ENCODE data around the gene OXCT2.
A peak's percentile ranks its signal among the peaks of the same experiment; 100 is the strongest.
"Not testable (repeated sequence)": the region's sequence is repeated elsewhere in the genome, so short reads cannot be mapped to it uniquely, and the experiment has no call there.

Gene OXCT2

GRCh38 chr1:39787108-39787375 is 15.9 kb upstream of the OXCT2 start:
- H3K27me3 ChIP-seq (ENCODE audit: control insufficient read depth in 3 of 3, insufficient read depth in 3 of 3, low read depth in 1 of 3, low read length in 3 of 3): peaks cover 22 to 70% (median 31%) of the 10 kb centered on the region in 3 experiments
- not testable (repeated sequence) for H3K4me3 ChIP-seq (ENCODE audit: low read length in 2 of 2); H3K79me1 ChIP-seq (ENCODE audit: low read depth, low read length)

GRCh38 chr1:39786303-39787107 is 15.4 kb upstream of the OXCT2 start:
- no CpG with 5 or more reads among the region's 12 CpGs for WGBS, 2 donors (ENCODE audit: extremely low coverage in 2 of 2, insufficient read length in 2 of 2, insufficient replicate concordance in 1 of 2)
- not testable (repeated sequence) for H3K36me3 ChIP-seq (replicated peaks in 1 of 2; ENCODE audit: control insufficient read depth in 2 of 2, insufficient read depth in 2 of 2, low read length in 2 of 2); H3K4ac ChIP-seq (ENCODE audit: low read length); H3K4me3 ChIP-seq (ENCODE audit: low read length in 2 of 2); H2BK5ac ChIP-seq (ENCODE audit: low read length); H4K91ac ChIP-seq (ENCODE audit: low read depth, low read length, poor library complexity); H3K79me1 ChIP-seq (ENCODE audit: low read depth, low read length); H3K27ac ChIP-seq (replicated peaks; ENCODE audit: low read length); H3K9ac ChIP-seq (ENCODE audit: low read depth, low read length, poor library complexity); H3K9me3 ChIP-seq (replicated peaks in 1 of 2; ENCODE audit: control insufficient read depth in 2 of 2, insufficient read depth in 1 of 2, low read depth in 1 of 2, low read length in 2 of 2); H3K4me1 ChIP-seq (ENCODE audit: control insufficient read depth in 2 of 2, insufficient read depth in 1 of 2, low read depth in 1 of 2, low read length in 2 of 2); DNase-seq (ENCODE audit: low spot score); H2AFZ ChIP-seq (ENCODE audit: low read length); H3K4me2 ChIP-seq (ENCODE audit: insufficient read depth, low read length, poor library complexity, severe bottlenecking); H2AK5ac ChIP-seq (ENCODE audit: low read depth, low read length); H3K23ac ChIP-seq (ENCODE audit: low read depth, low read length, poor library complexity); H2BK120ac ChIP-seq (ENCODE audit: low read depth, low read length)
- peaks cover 22 to 67% (median 31%) of the 10 kb centered on the region in 3 experiments for H3K27me3 ChIP-seq (ENCODE audit: control insufficient read depth in 3 of 3, insufficient read depth in 3 of 3, low read depth in 1 of 3, low read length in 3 of 3)
- peak overlapping the region; percentile 6 for H3K14ac ChIP-seq (ENCODE audit: low read length)
- peak overlapping the region; percentile 83 for H2BK15ac ChIP-seq (ENCODE audit: low read length)
- peak overlapping the region; percentile 22 for H2BK12ac ChIP-seq (ENCODE audit: low read length)
- peak overlapping the region; percentile 43 for H4K8ac ChIP-seq (ENCODE audit: low read depth, low read length)
- peak overlapping the region; percentile 71 for H3K18ac ChIP-seq (ENCODE audit: low read length)

More at GRCh38 chr1:39787108-39787375, 15.9 kb upstream of the OXCT2 start:
- peak overlapping the region; percentile 83 for H2BK15ac ChIP-seq (ENCODE audit: low read length)
- H2BK12ac ChIP-seq (ENCODE audit: low read length): peak overlapping the region; percentile 22
- H2BK5ac ChIP-seq (ENCODE audit: low read length); H4K8ac ChIP-seq (ENCODE audit: low read depth, low read length); H2AK5ac ChIP-seq (ENCODE audit: low read depth, low read length); DNase-seq (ENCODE audit: low spot score); H3K4ac ChIP-seq (ENCODE audit: low read length); H3K4me2 ChIP-seq (ENCODE audit: insufficient read depth, low read length, poor library complexity, severe bottlenecking); H3K14ac ChIP-seq (ENCODE audit: low read length); H3K23ac ChIP-seq (ENCODE audit: low read depth, low read length, poor library complexity); H3K4me1 ChIP-seq (ENCODE audit: control insufficient read depth in 2 of 2, insufficient read depth in 1 of 2, low read depth in 1 of 2, low read length in 2 of 2); H3K18ac ChIP-seq (ENCODE audit: low read length); H3K9me3 ChIP-seq (replicated peaks in 1 of 2; ENCODE audit: control insufficient read depth in 2 of 2, insufficient read depth in 1 of 2, low read depth in 1 of 2, low read length in 2 of 2); H3K27ac ChIP-seq (replicated peaks; ENCODE audit: low read length); H3K9ac ChIP-seq (ENCODE audit: low read depth, low read length, poor library complexity); H4K91ac ChIP-seq (ENCODE audit: low read depth, low read length, poor library complexity); H2BK120ac ChIP-seq (ENCODE audit: low read depth, low read length); H3K36me3 ChIP-seq (replicated peaks in 1 of 2; ENCODE audit: control insufficient read depth in 2 of 2, insufficient read depth in 2 of 2, low read length in 2 of 2); H2AFZ ChIP-seq (ENCODE audit: low read length): not testable (repeated sequence)
- WGBS, 2 donors (ENCODE audit: extremely low coverage in 2 of 2, insufficient read length in 2 of 2, insufficient replicate concordance in 1 of 2): no CpG with 5 or more reads among the region's 5 CpGs

GRCh38 chr1:39782685-39783084 is 11.5 kb upstream of the OXCT2 start:
- H3K23ac ChIP-seq (ENCODE audit: low read depth, low read length, poor library complexity); H2BK120ac ChIP-seq (ENCODE audit: low read depth, low read length); H2AK5ac ChIP-seq (ENCODE audit: low read depth, low read length); DNase-seq (ENCODE audit: low spot score); H3K79me1 ChIP-seq (ENCODE audit: low read depth, low read length); H3K4me3 ChIP-seq (ENCODE audit: low read length in 2 of 2); H3K18ac ChIP-seq (ENCODE audit: low read length); H4K8ac ChIP-seq (ENCODE audit: low read depth, low read length); H3K4ac ChIP-seq (ENCODE audit: low read length); H3K9ac ChIP-seq (ENCODE audit: low read depth, low read length, poor library complexity); H2AFZ ChIP-seq (ENCODE audit: low read length); H3K9me3 ChIP-seq (replicated peaks in 1 of 2; ENCODE audit: control insufficient read depth in 2 of 2, insufficient read depth in 1 of 2, low read depth in 1 of 2, low read length in 2 of 2); H3K36me3 ChIP-seq (replicated peaks in 1 of 2; ENCODE audit: control insufficient read depth in 2 of 2, insufficient read depth in 2 of 2, low read length in 2 of 2); H4K91ac ChIP-seq (ENCODE audit: low read depth, low read length, poor library complexity); H2BK12ac ChIP-seq (ENCODE audit: low read length); H3K4me2 ChIP-seq (ENCODE audit: insufficient read depth, low read length, poor library complexity, severe bottlenecking); H3K14ac ChIP-seq (ENCODE audit: low read length); H2BK15ac ChIP-seq (ENCODE audit: low read length); H3K4me1 ChIP-seq (ENCODE audit: control insufficient read depth in 2 of 2, insufficient read depth in 1 of 2, low read depth in 1 of 2, low read length in 2 of 2); H3K27ac ChIP-seq (replicated peaks; ENCODE audit: low read length); H2BK5ac ChIP-seq (ENCODE audit: low read length): not testable (repeated sequence)
- peaks cover 5 to 47% (median 10%) of the 10 kb centered on the region in 3 experiments for H3K27me3 ChIP-seq (ENCODE audit: control insufficient read depth in 3 of 3, insufficient read depth in 3 of 3, low read depth in 1 of 3, low read length in 3 of 3)
- WGBS, 2 donors (ENCODE audit: extremely low coverage in 2 of 2, insufficient read length in 2 of 2, insufficient replicate concordance in 1 of 2): no CpG with 5 or more reads among the region's 10 CpGs

- H3K9me3 ChIP-seq (replicated peaks in 1 of 2; ENCODE audit: control insufficient read depth in 2 of 2, insufficient read depth in 1 of 2, low read depth in 1 of 2, low read length in 2 of 2): no peaks in the 10 kb centered on the region
- WGBS, 2 donors (ENCODE audit: extremely low coverage in 2 of 2, insufficient read length in 2 of 2, insufficient replicate concordance in 1 of 2): no CpG with 5 or more reads among the region's 6 CpGs
- no peak overlapping the region for H2AFZ ChIP-seq (ENCODE audit: low read length)
- H3K14ac ChIP-seq (ENCODE audit: low read length): no peak overlapping the region
- no peak overlapping the region for H4K8ac ChIP-seq (ENCODE audit: low read depth, low read length)
- H3K4ac ChIP-seq (ENCODE audit: low read length): no peak overlapping the region
- H2BK5ac ChIP-seq (ENCODE audit: low read length): no peak overlapping the region
- H3K4me3 ChIP-seq (ENCODE audit: low read length in 2 of 2): no peak overlapping the region
- peaks cover 0 to 7% of the 10 kb centered on the region in 2 donors for H3K4me1 ChIP-seq (ENCODE audit: control insufficient read depth in 2 of 2, insufficient read depth in 1 of 2, low read depth in 1 of 2, low read length in 2 of 2)
- peaks cover 0 to 47% (median 4%) of the 10 kb centered on the region in 3 experiments for H3K27me3 ChIP-seq (ENCODE audit: control insufficient read depth in 3 of 3, insufficient read depth in 3 of 3, low read depth in 1 of 3, low read length in 3 of 3)
- H3K4me2 ChIP-seq (ENCODE audit: insufficient read depth, low read length, poor library complexity, severe bottlenecking): no peak overlapping the region
- no peaks in the 10 kb centered on the region for H3K79me1 ChIP-seq (ENCODE audit: low read depth, low read length)
- no peak overlapping the region for H4K91ac ChIP-seq (ENCODE audit: low read depth, low read length, poor library complexity)
- no peak overlapping the region for H2BK12ac ChIP-seq (ENCODE audit: low read length)
- H3K9ac ChIP-seq (ENCODE audit: low read depth, low read length, poor library complexity): no peak overlapping the region
- H3K23ac ChIP-seq (ENCODE audit: low read depth, low read length, poor library complexity): no peak overlapping the region
- DNase-seq (ENCODE audit: low spot score): no peak
- no peak overlapping the region for H2BK120ac ChIP-seq (ENCODE audit: low read depth, low read length)
- no peak overlapping the region for H3K18ac ChIP-seq (ENCODE audit: low read length)
- H2BK15ac ChIP-seq (ENCODE audit: low read length): no peak overlapping the region
- no peaks in the 10 kb centered on the region for H3K36me3 ChIP-seq (replicated peaks in 1 of 2; ENCODE audit: control insufficient read depth in 2 of 2, insufficient read depth in 2 of 2, low read length in 2 of 2)
- H2AK5ac ChIP-seq (ENCODE audit: low read depth, low read length): no peak overlapping the region
- H3K27ac ChIP-seq (replicated peaks; ENCODE audit: low read length): no peak overlapping the region
Observed at GRCh38 chr1:39782103-39782502, 11.0 kb upstream of the OXCT2 start.
